ENCODE data around the gene FOXA3. TPM values are rescaled to one million over a fixed set of nuclear protein-coding genes. Genes with fewer than 3 reads are reported as not detected.

The FOXA3 gene
- total and polyA plus RNA-seq, 2 of the 4 experiments (the other 2 are of a cell fraction), result not detected

DNA sequence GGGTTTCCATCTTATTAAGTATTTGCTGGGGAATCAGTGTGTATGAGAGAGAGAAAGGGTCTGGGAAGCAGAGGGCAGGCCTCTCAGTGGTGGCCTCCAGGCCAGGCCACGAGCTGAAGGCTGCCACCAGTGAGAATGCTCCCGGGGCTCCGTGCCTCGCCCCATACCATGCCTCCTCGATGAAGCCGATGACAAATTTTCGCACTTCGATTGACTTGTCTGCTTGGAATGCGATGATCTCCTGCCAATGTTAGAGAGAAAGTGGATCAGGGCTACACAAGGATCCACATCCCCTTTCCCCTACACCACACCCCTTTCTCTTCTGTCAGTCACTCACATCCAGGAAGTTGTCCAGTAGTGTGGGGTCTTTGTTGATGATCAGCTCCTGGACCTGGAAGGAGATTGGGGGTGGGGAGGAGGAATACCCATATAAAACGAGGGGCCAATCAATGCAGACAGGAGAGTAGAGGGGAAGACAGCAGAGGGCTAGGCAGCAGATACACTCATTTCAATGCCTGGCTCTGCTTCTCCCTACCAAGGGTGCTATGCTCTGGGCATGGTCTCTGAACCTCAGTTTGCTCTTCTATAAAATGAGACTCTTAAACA lies 11.9 kb upstream of the FOXA3 start:
- Histone ChIP-seq H3K9ac (ENCODE audit: low read depth, low read length) (no peak overlapping the region), H3K79me1 (ENCODE audit: low read depth in 1 of 2, low read length in 2 of 2) (peaks cover 31 to 64% of the 10 kb centered on the region in 2 experiments), H2AFZ (replicated peaks; ENCODE audit: low read length, poor library complexity) (no peak overlapping the region), H3K27me3 (ENCODE audit: control insufficient read depth, insufficient read depth, low read length) (no peaks in the 10 kb centered on the region), H2BK15ac (ENCODE audit: low read depth, low read length) (no peak overlapping the region), H2BK20ac (ENCODE audit: low read depth, low read length) (no peak overlapping the region), H3K36me3 (ENCODE audit: control insufficient read depth, insufficient read depth, low read length) (peaks cover 56% of the 10 kb centered on the region), H3K23ac (ENCODE audit: low read depth, low read length) (no peak overlapping the region), H2AK5ac (ENCODE audit: low read depth, low read length) (no peak overlapping the region), H4K8ac (ENCODE audit: low read depth in 2 of 2, low read length in 2 of 2) (no peak overlapping the region), H3K27ac (ENCODE audit: insufficient read depth, low read length) (no peak overlapping the region), H4K5ac (ENCODE audit: low read depth, low read length) (no peak overlapping the region), H3K18ac (ENCODE audit: low read depth, low read length) (no peak overlapping the region), H2BK5ac (ENCODE audit: low read depth, low read length, poor library complexity, severe bottlenecking) (no peak overlapping the region), H4K91ac (ENCODE audit: insufficient read depth, low read depth, low read length) (no peak overlapping the region), H3K9me1 (ENCODE audit: insufficient read depth, low read length) (peaks cover 16% of the 10 kb centered on the region), H3K4me1 (ENCODE audit: control insufficient read depth, insufficient read depth, low read length) (no peaks in the 10 kb centered on the region), H2AK9ac (replicated peaks; ENCODE audit: low read depth, low read length, poor library complexity) (peak overlapping the region; percentile 0), H3K56ac (ENCODE audit: extremely low read depth, insufficient read depth, low read length) (no peak overlapping the region), H3K9me3 (ENCODE audit: control insufficient read depth, insufficient read depth, low read length) (no peaks in the 10 kb centered on the region), H3K4me2 (ENCODE audit: low read depth, low read length) (no peak overlapping the region), H4K20me1 (ENCODE audit: insufficient read depth, low read length) (peaks cover 36% of the 10 kb centered on the region), H3K4me3 (ENCODE audit: insufficient read depth, low read depth, low read length) (no peak overlapping the region), H3K4ac (ENCODE audit: low read depth, low read length) (no peak overlapping the region), H3K14ac (replicated peaks; ENCODE audit: low read depth, low read length) (no peak overlapping the region), H2BK120ac (ENCODE audit: low read depth, low read length) (no peak overlapping the region)
- ATAC-seq (ENCODE audit: low read depth), result no peak
- 75% methylated on average over 1 of the region's 10 CpGs; no CpG with 5 or more reads in 1 of the 2 experiments for WGBS, 2 experiments (ENCODE audit: extremely low coverage in 2 of 2, insufficient read length in 1 of 2)
- in situ Hi-C loops (cut with MboI; ENCODE audit: low sequenced_read_pairs), result no loop called here
- no peak for TF ChIP-seq BHLHE40 (IDR thresholded peaks at IDR 0.05; ENCODE audit: low read depth, low read length)
- TF ChIP-seq CHD1 (IDR thresholded peaks at IDR 0.05; ENCODE audit: low read depth, low read length), result no peak
- no peak for TF ChIP-seq MXI1 (IDR thresholded peaks at IDR 0.05; ENCODE audit: borderline replicate concordance, low read depth, low read length)
- TF ChIP-seq FOS (IDR thresholded peaks at IDR 0.05; ENCODE audit: low read depth, low read length), result no peak
- TF ChIP-seq, protein P1, sequence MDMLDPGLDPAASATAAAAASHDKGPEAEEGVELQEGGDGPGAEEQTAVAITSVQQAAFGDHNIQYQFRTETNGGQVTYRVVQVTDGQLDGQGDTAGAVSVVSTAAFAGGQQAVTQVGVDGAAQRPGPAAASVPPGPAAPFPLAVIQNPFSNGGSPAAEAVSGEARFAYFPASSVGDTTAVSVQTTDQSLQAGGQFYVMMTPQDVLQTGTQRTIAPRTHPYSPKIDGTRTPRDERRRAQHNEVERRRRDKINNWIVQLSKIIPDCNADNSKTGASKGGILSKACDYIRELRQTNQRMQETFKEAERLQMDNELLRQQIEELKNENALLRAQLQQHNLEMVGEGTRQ (IDR thresholded peaks at IDR 0.05; ENCODE audit: low read depth, low read length), result no peak
- no peak for TF ChIP-seq POLR2A (IDR thresholded peaks at IDR 0.05; ENCODE audit: low read depth, low read length)
- TF ChIP-seq CTCF (conservative IDR thresholded peaks at IDR 0.05; ENCODE audit: low read depth, low read length), result no peak
- TF ChIP-seq CEBPB (IDR thresholded peaks at IDR 0.05; ENCODE audit: low read depth, low read length), result no peak
- TF ChIP-seq RCOR1 (IDR thresholded peaks at IDR 0.05; ENCODE audit: insufficient replicate concordance, low read length), result no peak
- TF ChIP-seq ELK1 (IDR thresholded peaks at IDR 0.05; ENCODE audit: borderline replicate concordance, low read depth, low read length), result no peak
- TF ChIP-seq RAD21 (IDR thresholded peaks at IDR 0.05; ENCODE audit: low read length), result no peak
- no peak for TF ChIP-seq SMC3 (IDR thresholded peaks at IDR 0.05; ENCODE audit: low read depth, low read length)
- no peak for TF ChIP-seq MAZ (IDR thresholded peaks at IDR 0.05; ENCODE audit: borderline replicate concordance, low read depth, low read length)
- TF ChIP-seq RFX5 (IDR thresholded peaks at IDR 0.05; ENCODE audit: low read depth, low read length), result no peak
- no peak for TF ChIP-seq NFE2L2 (IDR thresholded peaks at IDR 0.05; ENCODE audit: low read depth, low read length)
- no peak for TF ChIP-seq MAFK (IDR thresholded peaks at IDR 0.05; ENCODE audit: low read depth, low read length)
- POLR2A ChIA-PET (ENCODE audit: unreplicated experiment), result interaction anchor here (0.6 kb wide), 1 partner anchor 971 kb away, joined by 5 read pairs; no protein-coding TSS in a partner anchor
- intact Hi-C loops (cut with micrococcal nuclease), result no loop called here
- no TSS peak for BruUV-seq (replicated peaks)
- DNase-seq, result no peak
- dilution Hi-C loops (cut with HindIII; ENCODE audit: low sequenced_read_pairs, unreplicated experiment), result no loop called here
- CTCF ChIA-PET, result no interaction called here

Measured in IMR-90 (cell line).